Parathyroid adenoma (tissue), 2 donors: Measurements from ENCODE around the gene CFAP61.

Experiments
- H2AFZ ChIP-seq: fragments of 300-600 bp; sonication (generic); one replicate; pipeline ENCODE4 v1.7.0; 2017; ENCODE audit warnings: antibody characterized with exemption, mild to moderate bottlenecking
- H3K27ac ChIP-seq: fragments of 300-600 bp; sonication (generic); one replicate; pipeline ENCODE4 v1.7.0; 2017
- H3K27me3 ChIP-seq: fragments of 300-600 bp; sonication (generic); one replicate; pipeline ENCODE4 v1.7.0; 2017; ENCODE audit warnings: low read length; ENCODE audit not compliant: control insufficient read depth, insufficient read depth
- H3K36me3 ChIP-seq: fragments of 300-600 bp; sonication (generic); one replicate; pipeline ENCODE4 v1.7.0; 2017; ENCODE audit warnings: low read length; ENCODE audit not compliant: control insufficient read depth, insufficient read depth
- H3K4me1 ChIP-seq: fragments of 300-600 bp; sonication (generic); one replicate; pipeline ENCODE4 v1.7.0; 2017; ENCODE audit warnings: control low read depth
- H3K4me2 ChIP-seq: fragments of 300-600 bp; sonication (generic); one replicate; pipeline ENCODE4 v1.7.0; 2017; ENCODE audit warnings: low read length
- H3K4me3 ChIP-seq: fragments of 300-600 bp; sonication (generic); one replicate; pipeline ENCODE4 v1.7.0; 2017; ENCODE audit warnings: low read depth, low read length
- H3K79me2 ChIP-seq: fragments of 300-600 bp; sonication (generic); one replicate; pipeline ENCODE4 v1.7.0; 2017; ENCODE audit warnings: control low read depth
- H3K9ac ChIP-seq: fragments of 300-600 bp; sonication (generic); one replicate; pipeline ENCODE4 v1.7.0; 2017; ENCODE audit warnings: mild to moderate bottlenecking
- H3K9me3 ChIP-seq: fragments of 300-600 bp; sonication (generic); one replicate; pipeline ENCODE4 v1.7.0; 2017; ENCODE audit warnings: low read length; ENCODE audit not compliant: control insufficient read depth
- CTCF ChIP-seq: fragments of 300-600 bp; sonication (generic); IDR thresholded peaks from one replicate; pipeline ENCODE4 v1.7.0; 2017; ENCODE audit warnings: antibody characterized with exemption, mild to moderate bottlenecking
- donor health status: primary hyperparathyroidism.

Gene CFAP61

DNA sequence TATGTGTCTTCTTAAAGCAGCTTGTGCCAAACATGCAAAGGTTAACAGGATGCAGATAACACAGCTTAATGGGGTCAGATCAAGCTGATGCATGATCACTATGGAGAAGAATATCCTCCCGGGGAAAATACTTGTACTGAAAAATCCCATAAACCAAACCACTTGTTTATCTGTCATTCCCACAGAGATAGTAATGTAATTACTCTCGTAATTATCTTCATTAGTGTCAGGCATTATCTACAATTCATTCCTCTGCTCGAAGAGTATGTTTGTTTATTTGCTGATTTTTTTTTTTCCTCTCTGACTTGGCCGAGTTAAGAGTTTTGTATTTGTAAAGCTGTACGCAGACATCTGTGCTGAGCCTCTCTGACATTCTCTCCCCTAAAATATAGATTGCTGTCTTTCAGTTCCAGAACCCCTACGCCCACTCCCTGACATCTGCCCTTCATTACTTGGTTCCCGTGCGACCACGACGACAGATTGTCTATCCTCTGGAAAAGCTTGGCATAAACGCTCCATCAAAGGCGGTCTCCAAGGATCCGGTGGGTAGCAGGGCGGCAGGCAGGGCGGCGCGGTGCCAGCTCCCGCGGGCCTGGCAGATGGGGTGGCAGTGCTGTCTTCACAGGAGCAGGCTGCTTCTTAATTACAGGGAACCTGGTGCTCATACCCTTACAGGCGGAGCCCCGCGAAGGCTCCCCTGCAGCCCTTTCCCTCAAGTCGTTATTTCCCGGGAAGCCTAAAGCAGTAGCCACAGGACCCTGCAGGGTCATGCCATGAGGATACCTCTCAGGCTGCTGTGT lies 147.2 kb downstream of the CFAP61 start:
- Histone ChIP-seq H3K9ac (no peak overlapping the region), H3K9me3 (no peaks in the 10 kb centered on the region), H3K79me2 (no peaks in the 10 kb centered on the region), H3K4me3 (no peak overlapping the region), H3K27me3 (no peaks in the 10 kb centered on the region), H3K27ac (no peak overlapping the region), H3K36me3 (no peaks in the 10 kb centered on the region), H3K4me2 (no peak overlapping the region), H2AFZ (no peak overlapping the region), H3K4me1 (no peaks in the 10 kb centered on the region)
- no peak for TF ChIP-seq CTCF

DNA sequence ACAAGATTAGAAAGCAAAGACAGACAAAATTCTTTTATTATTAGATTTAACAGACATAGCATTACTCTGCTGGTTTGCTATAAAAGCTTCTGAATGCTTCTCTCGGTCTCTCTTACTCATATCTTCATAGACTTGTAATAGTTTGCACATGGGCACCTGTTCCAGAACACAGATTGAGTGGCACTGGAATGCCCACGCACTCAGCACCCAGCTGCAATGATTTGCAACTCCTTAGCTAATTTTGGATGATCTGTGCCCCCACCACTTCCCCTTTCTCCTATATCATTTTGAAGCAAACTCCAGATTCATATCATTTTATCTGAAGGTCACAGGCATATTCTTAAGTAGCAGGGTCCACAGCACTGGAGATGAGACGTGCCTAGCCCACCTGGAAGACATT lies 148.8 kb downstream of the CFAP61 start:
- Histone ChIP-seq H3K9me3 (no peaks in the 10 kb centered on the region), H3K9ac (no peak overlapping the region), H3K36me3 (no peaks in the 10 kb centered on the region), H3K27me3 (no peaks in the 10 kb centered on the region), H2AFZ (no peak overlapping the region), H3K4me1 (no peaks in the 10 kb centered on the region), H3K4me2 (no peak overlapping the region), H3K27ac (no peak overlapping the region), H3K79me2 (no peaks in the 10 kb centered on the region), H3K4me3 (no peak overlapping the region)
- TF ChIP-seq CTCF, result no peak

DNA sequence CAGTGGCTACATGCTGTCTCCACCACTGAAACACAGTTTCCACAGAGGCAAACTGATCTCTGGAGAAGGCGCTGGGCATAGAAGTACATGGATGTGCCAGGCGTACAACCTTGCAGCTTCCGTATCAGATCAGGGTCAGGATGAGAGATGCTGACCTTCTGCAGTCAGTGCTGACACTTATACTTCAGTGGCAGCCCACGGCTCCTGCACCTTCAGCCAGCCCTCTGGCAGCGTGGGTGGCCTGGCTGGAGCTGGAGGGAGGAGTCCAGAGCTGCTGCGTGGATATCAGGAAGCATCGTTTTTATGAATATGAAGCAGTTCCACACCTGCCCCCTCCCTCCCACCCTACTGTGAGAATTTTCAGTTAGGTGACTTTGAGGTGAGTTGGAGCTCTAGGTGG lies 149.3 kb downstream of the CFAP61 start:
- Histone ChIP-seq H3K4me3 (no peak overlapping the region), H3K4me1 (no peaks in the 10 kb centered on the region), H3K79me2 (no peaks in the 10 kb centered on the region), H3K27me3 (no peaks in the 10 kb centered on the region), H3K27ac (no peak overlapping the region), H3K4me2 (no peak overlapping the region), H3K36me3 (no peaks in the 10 kb centered on the region), H3K9me3 (no peaks in the 10 kb centered on the region), H2AFZ (no peak overlapping the region), H3K9ac (no peak overlapping the region)
- no peak for TF ChIP-seq CTCF

DNA sequence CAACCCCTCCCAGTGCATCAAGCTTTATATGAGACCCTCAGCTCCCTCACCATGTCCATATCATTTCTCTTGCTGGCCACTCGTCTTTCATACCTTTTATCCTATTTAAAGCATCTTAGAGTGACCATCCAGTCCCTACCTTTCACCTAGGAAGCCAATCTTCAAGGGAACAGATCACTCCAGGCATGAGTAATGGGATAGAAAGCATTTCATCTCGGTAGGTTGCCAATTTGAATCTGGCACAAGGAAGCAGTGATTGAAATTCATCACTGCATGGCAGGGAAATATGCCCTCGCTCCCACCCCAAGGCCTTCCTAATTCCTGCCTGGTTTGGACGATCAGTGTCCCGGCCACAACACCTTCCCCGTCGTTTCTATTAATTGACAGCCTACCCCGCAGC lies 150.4 kb downstream of the CFAP61 start:
- no peak overlapping the region for H3K4me2 ChIP-seq
- H3K9me3 ChIP-seq, result no peaks in the 10 kb centered on the region
- TF ChIP-seq CTCF, result no peak
- H2AFZ ChIP-seq, result no peak overlapping the region
- no peak overlapping the region for H3K4me3 ChIP-seq
- H3K27ac ChIP-seq, result no peak overlapping the region
- H3K9ac ChIP-seq, result no peak overlapping the region
- no peaks in the 10 kb centered on the region for H3K27me3 ChIP-seq
- H3K36me3 ChIP-seq, result no peaks in the 10 kb centered on the region
- H3K79me2 ChIP-seq, result no peaks in the 10 kb centered on the region
- H3K4me1 ChIP-seq, result no peaks in the 10 kb centered on the region

DNA sequence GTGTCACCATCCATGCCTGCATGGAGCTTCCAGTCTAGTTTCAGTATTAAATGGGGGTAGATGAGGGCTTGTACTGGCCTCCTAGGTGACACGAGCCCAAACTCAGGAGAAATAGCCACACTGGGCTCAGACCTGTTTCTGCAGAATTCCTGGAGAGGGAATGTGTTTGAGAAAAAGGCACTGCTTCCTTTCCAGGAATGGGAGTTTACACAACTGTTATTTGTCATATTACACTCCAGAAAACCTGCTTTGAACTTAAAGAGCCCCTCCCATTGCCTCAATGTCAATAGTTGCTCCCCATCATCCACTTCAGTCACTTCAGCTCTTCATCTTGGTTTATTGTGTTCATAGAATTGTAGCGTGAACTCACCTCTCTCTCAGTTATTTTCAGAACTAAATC lies 151.5 kb downstream of the CFAP61 start:
- Histone ChIP-seq H3K36me3 (no peaks in the 10 kb centered on the region), H2AFZ (no peak overlapping the region), H3K79me2 (no peaks in the 10 kb centered on the region), H3K27me3 (no peaks in the 10 kb centered on the region), H3K27ac (no peak overlapping the region), H3K4me2 (no peak overlapping the region), H3K9me3 (no peaks in the 10 kb centered on the region), H3K4me3 (no peak overlapping the region), H3K9ac (no peak overlapping the region), H3K4me1 (no peaks in the 10 kb centered on the region)
- TF ChIP-seq CTCF, result no peak
